Stimulated activated CD8-positive, alpha-beta memory T cell treated with anti-CD3 and anti-CD28 coated beads, Interleukin-4, amount 100 ng/mL, for 4 hours (primary cell): ENCODE data around the gene VAMP2.

ENCODE experiments used
- DNase-seq, 2 donors: peaks; one replicate each; pipeline ENCODE4 v3.0.0-alpha.2; 2020; ENCODE audit warnings: low read depth in 2 of 2, low spot score in 1 of 2

The VAMP2 gene

GRCh38 chr17:8162233-8162996 is at the start of gene VAMP2:
Gene VAMP2 (minus strand): TSS chr17:8162948. CDS start chr17:8162879, 69 bp downstream.
- peak in 1 of 2 donors; percentile 62 for DNase-seq

DNA sequence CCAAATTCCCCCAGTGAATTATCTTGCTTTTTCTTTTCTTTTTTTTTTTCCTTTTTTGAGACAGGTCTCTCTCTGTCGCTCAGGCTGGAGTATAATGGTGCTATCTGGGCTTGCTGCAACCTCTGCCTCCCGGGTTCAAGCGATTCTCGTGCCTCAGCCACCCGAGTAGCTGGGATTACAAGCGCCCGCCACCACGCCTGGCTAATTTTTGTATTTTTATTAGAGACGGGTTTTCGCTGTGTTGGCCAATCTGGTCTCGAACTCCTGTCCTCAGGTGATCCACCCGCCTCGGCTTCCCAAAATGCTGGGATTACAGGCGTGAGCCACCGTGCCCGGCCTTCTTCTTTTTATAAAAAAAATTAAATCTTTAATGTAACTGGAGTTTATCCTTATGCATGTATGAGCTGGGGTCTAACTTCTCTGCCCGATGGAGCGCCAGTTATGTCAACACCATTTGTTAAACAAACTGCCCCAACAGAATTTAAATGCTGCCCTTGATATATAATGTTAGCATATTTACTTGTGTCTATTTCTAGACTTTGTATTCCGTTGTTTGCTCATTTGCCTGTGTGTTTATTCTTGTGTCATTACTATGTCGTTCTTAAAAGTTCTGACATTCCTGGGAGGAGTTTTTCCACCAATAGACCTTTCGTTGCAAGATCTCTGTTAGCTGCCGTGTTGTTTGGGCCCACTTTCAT is 48.2 kb upstream of the VAMP2 start:
- no peak for DNase-seq

DNA sequence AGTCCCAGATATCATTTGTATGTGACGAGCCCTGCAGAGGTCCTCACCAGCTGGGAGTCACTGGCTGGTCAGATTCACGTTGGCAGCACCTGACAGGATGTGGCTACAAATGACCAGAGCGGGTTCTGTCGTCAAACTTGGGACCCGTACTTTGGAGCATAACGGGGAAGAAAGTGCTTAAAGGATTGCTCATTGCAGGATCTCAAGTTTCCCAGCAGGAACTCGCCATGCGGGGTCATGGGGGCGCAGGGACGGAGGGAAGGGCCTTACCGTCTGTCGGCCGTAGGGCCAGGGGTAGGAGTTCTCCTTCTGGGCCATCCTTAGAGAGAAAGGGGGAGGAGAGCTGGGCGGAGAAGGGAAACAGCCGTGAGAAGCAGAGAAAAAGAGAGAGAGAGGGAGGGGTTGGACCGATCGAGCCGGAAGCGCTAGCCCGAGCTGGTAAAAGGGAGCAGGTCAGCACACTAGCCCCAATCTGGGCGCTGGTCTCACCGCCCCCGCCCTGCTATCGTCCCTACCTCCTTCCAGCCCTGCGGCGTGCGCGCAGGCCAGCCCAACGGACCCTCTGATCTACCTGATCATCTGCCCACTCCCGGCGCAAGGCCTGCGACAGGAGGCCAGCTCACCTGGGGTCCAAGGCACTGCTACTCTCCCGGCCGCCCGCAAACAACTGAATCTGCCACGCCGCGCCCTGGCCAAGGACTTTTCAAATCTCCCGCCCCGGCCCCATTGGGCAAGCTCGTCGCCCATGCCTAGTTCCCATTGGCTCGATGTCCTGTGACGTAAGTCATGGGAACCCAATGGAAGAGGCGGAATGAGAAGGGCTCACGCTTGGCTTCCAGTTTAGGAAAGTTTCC is 47.4 kb upstream of the VAMP2 start, which contains the start of gene AURKB:
Gene AURKB (minus strand): TSS at position 669 of the 854 bp plus-strand sequence. CDS start 351 bp downstream, at position 318.
- peak; percentile 82 to 88 for DNase-seq

DNA sequence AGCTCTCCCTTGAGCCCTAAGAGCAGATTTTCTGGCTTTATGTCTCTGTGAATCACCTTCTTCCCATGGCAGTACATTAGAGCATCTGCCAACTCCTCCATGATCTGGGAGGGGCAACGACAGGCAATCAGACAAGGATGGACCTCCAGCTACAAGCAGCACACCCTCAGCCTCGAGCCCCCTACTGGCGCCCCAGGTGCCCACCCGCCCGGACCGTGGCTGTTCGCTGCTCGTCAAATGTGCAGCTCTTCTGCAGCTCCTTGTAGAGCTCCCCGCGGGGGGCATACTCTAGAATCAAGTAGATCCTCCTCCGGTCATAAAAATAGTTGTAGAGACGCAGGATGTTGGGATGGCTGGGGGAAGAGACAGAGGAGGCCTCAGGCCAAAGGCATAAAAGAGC is 43.8 kb upstream of the VAMP2 start:
- no peak for DNase-seq

DNA sequence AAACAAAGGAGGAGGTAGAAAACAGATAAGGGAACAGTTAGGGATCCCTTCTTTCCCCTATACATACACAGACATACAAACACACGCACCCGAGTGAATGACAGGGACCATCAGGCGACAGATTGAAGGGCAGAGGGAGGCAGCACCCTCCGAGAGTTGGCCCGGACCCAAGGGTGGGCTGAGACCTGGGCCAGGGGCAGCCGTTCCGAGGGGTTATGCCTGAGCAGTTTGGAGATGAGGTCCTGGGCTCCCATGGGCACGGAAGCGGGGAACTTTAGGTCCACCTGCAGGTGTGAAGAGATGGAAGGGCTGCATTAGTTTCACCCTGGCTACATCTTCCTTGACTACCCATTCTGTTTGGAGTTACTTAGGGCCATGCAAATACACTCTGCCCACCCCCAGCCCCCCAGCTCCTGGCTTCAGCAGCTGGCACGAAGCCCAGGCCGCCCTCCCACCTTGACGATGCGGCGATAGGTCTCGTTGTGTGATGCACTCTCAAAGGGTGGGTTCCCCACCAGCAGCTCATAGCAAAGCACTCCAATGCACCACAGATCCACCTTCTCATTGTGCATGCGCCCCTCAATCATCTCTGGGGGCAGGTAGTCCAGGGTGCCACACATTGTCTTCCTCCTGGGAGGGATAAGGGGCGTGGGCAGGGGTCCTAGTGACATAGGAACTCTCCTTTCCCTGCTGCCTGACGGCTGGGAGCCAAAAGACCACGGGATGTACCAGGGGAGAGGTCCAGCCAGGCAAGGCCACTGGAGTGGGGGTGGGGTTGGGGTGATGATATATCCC is 42.2 kb upstream of the VAMP2 start:
- DNase-seq, result no peak

GRCh38 chr17:8192070-8192815 is 29.5 kb upstream of the VAMP2 start:
- DNase-seq, result no peak

- no peak for DNase-seq
Observed at GRCh38 chr17:8190506-8190905, 27.8 kb upstream of the VAMP2 start.

GRCh38 chr17:8189711-8190477 is 27.1 kb upstream of the VAMP2 start, which contains the start of gene BORCS6:
Gene BORCS6 (minus strand): TSS chr17:8190180. CDS start chr17:8190140, 40 bp downstream.
- DNase-seq, result peak; percentile 82 to 92

DNA sequence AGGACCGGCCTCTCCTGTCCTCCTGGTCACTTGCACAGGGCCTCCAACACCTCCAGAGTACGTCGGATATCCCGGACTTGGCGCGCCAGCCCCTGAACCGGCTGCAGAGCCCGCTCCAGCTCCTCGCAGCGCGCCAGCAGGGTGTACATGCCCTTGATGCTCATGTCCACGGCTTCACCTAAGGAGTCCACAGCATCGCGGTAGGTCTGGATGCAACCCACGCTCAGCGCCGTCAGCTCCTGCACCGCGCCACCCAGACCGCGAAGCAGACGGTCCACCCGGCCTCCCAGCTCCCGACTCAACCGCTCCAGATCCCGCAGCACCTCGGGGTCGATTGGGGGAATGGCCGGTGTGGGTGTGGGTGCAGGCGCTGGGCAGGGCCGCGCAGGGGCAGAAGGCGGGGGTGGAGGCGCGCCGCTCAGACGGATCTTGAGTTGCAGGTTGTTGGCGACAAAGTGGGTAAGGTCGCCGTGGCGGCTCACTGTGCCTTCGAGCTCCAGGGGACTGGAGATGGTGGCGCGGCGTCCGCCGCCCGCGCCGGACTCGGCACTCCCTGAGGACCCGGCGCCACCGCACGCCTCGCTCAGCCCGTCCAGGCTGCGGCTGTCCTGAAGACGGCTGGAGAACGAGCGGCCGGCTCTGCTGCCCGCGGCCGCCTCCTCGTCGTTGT is 26.4 kb upstream of the VAMP2 start:
- DNase-seq, result no peak

- no peak for DNase-seq
Observed at GRCh38 chr17:8188263-8188839, 25.6 kb upstream of the VAMP2 start.

DNA sequence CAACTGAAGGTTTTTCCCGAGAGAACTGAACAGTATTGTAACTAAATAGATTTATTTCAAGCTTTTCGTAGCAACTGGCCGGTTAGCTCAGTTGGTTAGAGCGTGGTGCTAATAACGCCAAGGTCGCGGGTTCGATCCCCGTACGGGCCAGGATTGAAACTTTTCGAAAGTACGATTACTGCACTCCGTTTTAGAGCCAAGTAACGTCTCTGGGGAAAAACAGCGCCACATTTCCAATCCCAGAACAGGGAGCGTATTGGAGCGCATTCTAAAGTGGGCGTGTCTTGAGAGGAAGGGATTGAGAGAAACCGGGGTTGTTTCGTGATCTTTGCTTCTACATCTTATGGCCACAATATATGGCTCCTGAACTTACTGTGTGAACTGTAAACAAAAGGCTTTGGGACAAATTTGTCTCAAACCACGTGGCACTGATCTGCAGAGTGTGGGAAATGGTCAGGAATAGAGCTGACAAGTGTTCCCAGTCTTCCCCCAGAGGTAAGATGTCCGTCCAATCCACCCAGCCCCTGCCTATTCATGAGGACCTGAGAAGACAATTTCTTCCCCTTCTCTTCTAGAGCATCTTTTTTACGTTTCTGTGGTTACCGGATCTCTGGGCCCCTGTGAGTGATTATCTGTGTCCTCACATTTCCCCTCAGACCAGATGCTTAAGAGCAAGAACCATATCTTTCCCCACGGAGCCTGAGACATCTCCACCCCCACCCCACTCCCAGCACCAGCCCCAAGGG is 24.9 kb upstream of the VAMP2 start:
- peak; percentile 86 to 92 for DNase-seq

- DNase-seq, result peak; percentile 83 to 89
Observed at GRCh38 chr17:8186787-8187516, 24.2 kb upstream of the VAMP2 start.

GRCh38 chr17:8186446-8186786 is 23.7 kb upstream of the VAMP2 start:
- DNase-seq, result no peak

DNA sequence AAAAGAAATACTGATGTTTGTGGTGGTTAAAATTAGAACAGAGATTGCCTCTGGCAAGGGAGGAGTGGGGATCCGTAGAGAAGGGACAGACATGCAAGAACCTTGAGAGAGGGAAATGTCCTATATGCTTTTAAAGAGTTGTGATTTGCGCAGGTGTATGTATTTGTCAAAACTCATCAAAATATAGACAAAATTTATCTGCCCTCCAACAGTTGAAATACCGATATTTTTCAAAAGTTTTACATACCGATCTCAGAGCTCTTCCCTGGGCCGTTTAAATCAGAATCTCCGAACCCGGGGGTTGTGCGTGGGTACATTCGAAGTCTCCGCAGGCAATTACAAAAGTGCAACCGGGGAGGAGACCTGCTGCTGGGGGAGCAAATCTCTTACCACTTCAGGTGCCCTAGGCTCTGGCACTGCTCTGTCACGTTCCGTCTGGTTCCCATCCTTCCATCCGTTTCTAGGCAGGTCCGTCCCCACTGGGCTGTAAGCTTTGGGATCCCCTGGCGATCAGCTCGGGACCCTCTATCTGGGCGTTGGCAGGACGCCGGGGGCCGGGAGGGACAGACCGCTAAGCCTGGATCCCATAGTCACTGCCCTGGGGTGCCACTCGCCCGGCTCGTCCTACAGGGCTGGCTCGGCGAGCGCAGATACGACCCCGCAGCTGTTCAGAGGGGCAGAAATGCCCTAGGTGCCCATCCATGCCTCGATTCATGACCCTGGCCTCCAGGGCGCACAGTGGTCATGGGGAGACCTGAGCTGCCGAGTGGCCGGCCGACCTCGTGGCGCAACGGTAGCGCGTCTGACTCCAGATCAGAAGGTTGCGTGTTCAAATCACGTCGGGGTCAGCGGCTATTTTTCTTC is 23.1 kb upstream of the VAMP2 start:
- peak; percentile 78 to 96 for DNase-seq

- no peak for DNase-seq
Observed at GRCh38 chr17:8176998-8177731, 14.4 kb upstream of the VAMP2 start.
